Neural cell (in vitro differentiated cells): ENCODE data around the gene PPP1R9B. TPM values are rescaled to one million over a fixed set of nuclear protein-coding genes. Genes with fewer than 3 reads are reported as not detected.

Experiments
- H2AFZ ChIP-seq: fragments of 200-600, 300-800 bp; sonication (generic), shearing (Covaris generic); 2 replicates; pipeline ENCODE4 v1.6.0; 2014; ENCODE audit warnings: low read depth, mild to moderate bottlenecking, antibody characterized with exemption, low read length, moderate library complexity
- H3F3A ChIP-seq: fragments of 200-600 bp; shearing (Covaris generic); 2 replicates; pipeline ENCODE4 v1.6.1; 2016; ENCODE audit warnings: mild to moderate bottlenecking, moderate library complexity, mixed read lengths, antibody characterized with exemption, low read length; ENCODE audit not compliant: insufficient read depth, poor library complexity, severe bottlenecking
- H3K27ac ChIP-seq: fragments of 200-600, 300-800 bp; sonication (generic), shearing (Covaris generic); 2 replicates; pipeline ENCODE4 v1.5.1; 2014; ENCODE audit warnings: mild to moderate bottlenecking, low read length, moderate library complexity
- H3K27me3 ChIP-seq: fragments of 300-800, 200-600 bp; sonication (generic), shearing (Covaris generic); 2 replicates; pipeline ENCODE4 v1.6.0; 2014; ENCODE audit warnings: mild to moderate bottlenecking, low read depth, low read length, moderate library complexity; ENCODE audit not compliant: insufficient read depth
- H3K36me3 ChIP-seq: fragments of 300-800, 200-600 bp; sonication (generic), shearing (Covaris generic); 2 replicates; pipeline ENCODE4 v1.5.1; 2014; ENCODE audit warnings: mild to moderate bottlenecking, antibody characterized with exemption, low read length, moderate library complexity; ENCODE audit not compliant: insufficient read depth
- H3K4me2 ChIP-seq: fragments of 300-800, 200-600 bp; sonication (generic), shearing (Covaris generic); 2 replicates; pipeline ENCODE4 v1.6.0; 2014; ENCODE audit warnings: mild to moderate bottlenecking, low read length
- H3K4me3 ChIP-seq: fragments of 300-800, 200-600 bp; sonication (generic), shearing (Covaris generic); 2 replicates; pipeline ENCODE4 v1.5.1; 2014; ENCODE audit warnings: mild to moderate bottlenecking, low read length, moderate library complexity
- H3K79me2 ChIP-seq: fragments of 200-600 bp; shearing (Covaris generic); replicated peaks from 2 replicates; pipeline ENCODE4 v1.6.0; 2014; ENCODE audit warnings: mild to moderate bottlenecking, low read length, moderate library complexity; ENCODE audit not compliant: insufficient read depth
- H3K9ac ChIP-seq: fragments of 300-800, 200-600 bp; sonication (generic), shearing (Covaris generic); 2 replicates; pipeline ENCODE4 v1.6.1; 2016; ENCODE audit warnings: mild to moderate bottlenecking, low read length, mixed read lengths
- H3K9me2 ChIP-seq: fragments of 200-600 bp; shearing (Covaris generic); 2 replicates; pipeline ENCODE4 v1.6.1; 2016; ENCODE audit warnings: mild to moderate bottlenecking, low read length, mixed read lengths; ENCODE audit not compliant: insufficient read depth
- H3K9me3 ChIP-seq: fragments of 200-600, 300-800 bp; sonication (generic), shearing (Covaris generic); 2 replicates; pipeline ENCODE4 v1.6.1; 2016; ENCODE audit warnings: mild to moderate bottlenecking, mixed run types, low read length, moderate library complexity, mixed read lengths
- H4K20me1 ChIP-seq: fragments of 200-600 bp; shearing (Covaris generic); 2 replicates; pipeline ENCODE4 v1.6.1; 2016; ENCODE audit warnings: mild to moderate bottlenecking, mixed run types; ENCODE audit not compliant: insufficient read depth
- EP300 ChIP-seq: fragments of 450-650 bp; conservative IDR thresholded peaks from 2 replicates; pipeline ENCODE4 v1.6.1; 2014; ENCODE audit warnings: antibody characterized with exemption, mild to moderate bottlenecking, moderate library complexity; ENCODE audit not compliant: poor library complexity, severe bottlenecking
- EZH2 ChIP-seq: fragments of 200-600, 300-800 bp; shearing (Covaris generic), sonication (generic); IDR thresholded peaks from 2 replicates; pipeline ENCODE4 v1.6.1; 2014; ENCODE audit warnings: antibody characterized with exemption, low read length, borderline replicate concordance, mild to moderate bottlenecking; ENCODE audit not compliant: insufficient read depth, poor library complexity, severe bottlenecking
- MXI1 ChIP-seq: fragments of 450-650 bp; conservative IDR thresholded peaks from 2 replicates; pipeline ENCODE4 v1.6.1; 2014; ENCODE audit warnings: antibody characterized with exemption, mild to moderate bottlenecking; ENCODE audit not compliant: poor library complexity, severe bottlenecking
- POLR2AphosphoS5 ChIP-seq: IDR thresholded peaks from 2 replicates; pipeline ENCODE4 v1.6.1; 2012
- RAD21 ChIP-seq: fragments of 450-650 bp; conservative IDR thresholded peaks from 2 replicates; pipeline ENCODE4 v1.6.1; 2014; ENCODE audit warnings: antibody characterized with exemption, mild to moderate bottlenecking, moderate library complexity
- SMC3 ChIP-seq: fragments of 450-650 bp; conservative IDR thresholded peaks from 2 replicates; pipeline ENCODE4 v1.6.1; 2014; ENCODE audit warnings: antibody characterized with exemption, mild to moderate bottlenecking, moderate library complexity; ENCODE audit not compliant: poor library complexity
- TAF1 ChIP-seq: IDR thresholded peaks from 2 replicates; pipeline ENCODE4 v1.6.1; 2012; ENCODE audit warnings: low read depth
- polyA plus RNA-seq: library from polyadenylated mRNA; depleted of rRNA; stranded (reverse); fragments of >200 nt; gene quantifications from 2 replicates; pipeline ENCODE4 v1.2.3, GENCODE V29; 2014
- TF ChIP-seq, protein P1 (sequence below): fragments of 450-650 bp; IDR thresholded peaks from 2 replicates; pipeline ENCODE4 v1.5.1; 2014; ENCODE audit warnings: antibody characterized with exemption, mild to moderate bottlenecking, moderate library complexity; ENCODE audit not compliant: poor library complexity, severe bottlenecking
- TF ChIP-seq, protein P2 (sequence below): IDR thresholded peaks from 2 replicates; pipeline ENCODE4 v1.6.1; 2012; ENCODE audit warnings: borderline replicate concordance

Gene PPP1R9B
- polyA plus RNA-seq, 1 donor from 2014 or later: 29.2 TPM

DNA sequence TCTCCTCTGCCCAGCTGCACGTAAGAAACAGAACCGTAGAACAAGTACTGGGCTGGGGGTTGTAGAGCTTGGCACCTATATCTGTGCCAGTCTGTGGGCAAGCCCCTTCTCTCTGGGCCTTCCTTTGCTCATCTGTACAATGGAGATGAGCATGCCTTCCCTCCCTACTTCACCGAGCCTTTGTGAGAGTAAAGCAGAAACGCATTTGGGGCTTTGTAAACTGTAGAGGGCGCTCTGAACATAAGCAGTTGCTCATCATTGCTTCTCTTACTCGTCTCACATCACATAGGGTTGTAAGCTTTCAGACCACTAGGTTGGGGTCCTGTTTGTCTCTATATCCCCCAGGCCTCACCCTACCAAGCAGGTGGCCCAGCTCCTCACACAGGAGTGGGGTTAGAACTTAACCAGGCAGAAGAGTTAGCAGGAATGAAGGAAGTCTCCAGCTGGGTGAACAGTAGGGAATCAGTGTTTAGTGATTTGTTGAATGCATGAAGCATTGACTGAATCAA lies 35.6 kb downstream of the PPP1R9B start:
- Histone ChIP-seq H3F3A (no peaks in the 10 kb centered on the region), H3K4me2 (no peak overlapping the region), H3K4me3 (no peak overlapping the region), H3K36me3 (no peaks in the 10 kb centered on the region), H3K27me3 (no peaks in the 10 kb centered on the region), H3K9me2 (no peaks in the 10 kb centered on the region), H4K20me1 (no peaks in the 10 kb centered on the region), H3K9me3 (no peaks in the 10 kb centered on the region), H2AFZ (no peak overlapping the region), H3K79me2 (no peaks in the 10 kb centered on the region), H3K27ac (no peak overlapping the region), H3K9ac (no peak overlapping the region)
- TF ChIP-seq RAD21 (peak; percentile 58), EP300 (no peak), SMC3 (peak; percentile 52), MXI1 (no peak)
- TF ChIP-seq, protein P1, sequence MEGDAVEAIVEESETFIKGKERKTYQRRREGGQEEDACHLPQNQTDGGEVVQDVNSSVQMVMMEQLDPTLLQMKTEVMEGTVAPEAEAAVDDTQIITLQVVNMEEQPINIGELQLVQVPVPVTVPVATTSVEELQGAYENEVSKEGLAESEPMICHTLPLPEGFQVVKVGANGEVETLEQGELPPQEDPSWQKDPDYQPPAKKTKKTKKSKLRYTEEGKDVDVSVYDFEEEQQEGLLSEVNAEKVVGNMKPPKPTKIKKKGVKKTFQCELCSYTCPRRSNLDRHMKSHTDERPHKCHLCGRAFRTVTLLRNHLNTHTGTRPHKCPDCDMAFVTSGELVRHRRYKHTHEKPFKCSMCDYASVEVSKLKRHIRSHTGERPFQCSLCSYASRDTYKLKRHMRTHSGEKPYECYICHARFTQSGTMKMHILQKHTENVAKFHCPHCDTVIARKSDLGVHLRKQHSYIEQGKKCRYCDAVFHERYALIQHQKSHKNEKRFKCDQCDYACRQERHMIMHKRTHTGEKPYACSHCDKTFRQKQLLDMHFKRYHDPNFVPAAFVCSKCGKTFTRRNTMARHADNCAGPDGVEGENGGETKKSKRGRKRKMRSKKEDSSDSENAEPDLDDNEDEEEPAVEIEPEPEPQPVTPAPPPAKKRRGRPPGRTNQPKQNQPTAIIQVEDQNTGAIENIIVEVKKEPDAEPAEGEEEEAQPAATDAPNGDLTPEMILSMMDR: peak; percentile 73

DNA sequence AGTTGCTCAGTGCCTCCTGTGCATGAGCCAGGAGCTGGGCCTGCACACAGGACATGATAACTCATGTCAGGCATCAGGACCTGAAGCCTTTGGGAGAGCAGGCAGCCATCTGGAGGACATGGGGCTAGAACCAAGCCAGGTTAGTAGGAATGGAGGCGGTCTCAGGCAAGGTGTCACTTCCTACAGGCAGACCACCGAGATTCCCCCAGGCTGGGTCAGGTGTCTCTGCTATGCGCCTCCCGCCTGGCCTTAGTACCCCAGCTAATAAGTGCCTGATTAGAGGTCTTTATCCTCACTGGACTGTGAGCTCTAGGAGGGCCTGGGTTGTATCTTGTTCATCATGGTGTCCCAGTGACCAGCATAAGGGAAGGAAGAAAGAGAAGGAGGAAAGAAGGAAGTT lies 36.1 kb downstream of the PPP1R9B start:
- H3K27ac ChIP-seq: no peak overlapping the region
- TF ChIP-seq EP300 (no peak), TAF1 (no peak), EZH2 (no peak), POLR2AphosphoS5 (no peak), MXI1 (no peak), SMC3 (no peak)
- TF ChIP-seq, protein P2, sequence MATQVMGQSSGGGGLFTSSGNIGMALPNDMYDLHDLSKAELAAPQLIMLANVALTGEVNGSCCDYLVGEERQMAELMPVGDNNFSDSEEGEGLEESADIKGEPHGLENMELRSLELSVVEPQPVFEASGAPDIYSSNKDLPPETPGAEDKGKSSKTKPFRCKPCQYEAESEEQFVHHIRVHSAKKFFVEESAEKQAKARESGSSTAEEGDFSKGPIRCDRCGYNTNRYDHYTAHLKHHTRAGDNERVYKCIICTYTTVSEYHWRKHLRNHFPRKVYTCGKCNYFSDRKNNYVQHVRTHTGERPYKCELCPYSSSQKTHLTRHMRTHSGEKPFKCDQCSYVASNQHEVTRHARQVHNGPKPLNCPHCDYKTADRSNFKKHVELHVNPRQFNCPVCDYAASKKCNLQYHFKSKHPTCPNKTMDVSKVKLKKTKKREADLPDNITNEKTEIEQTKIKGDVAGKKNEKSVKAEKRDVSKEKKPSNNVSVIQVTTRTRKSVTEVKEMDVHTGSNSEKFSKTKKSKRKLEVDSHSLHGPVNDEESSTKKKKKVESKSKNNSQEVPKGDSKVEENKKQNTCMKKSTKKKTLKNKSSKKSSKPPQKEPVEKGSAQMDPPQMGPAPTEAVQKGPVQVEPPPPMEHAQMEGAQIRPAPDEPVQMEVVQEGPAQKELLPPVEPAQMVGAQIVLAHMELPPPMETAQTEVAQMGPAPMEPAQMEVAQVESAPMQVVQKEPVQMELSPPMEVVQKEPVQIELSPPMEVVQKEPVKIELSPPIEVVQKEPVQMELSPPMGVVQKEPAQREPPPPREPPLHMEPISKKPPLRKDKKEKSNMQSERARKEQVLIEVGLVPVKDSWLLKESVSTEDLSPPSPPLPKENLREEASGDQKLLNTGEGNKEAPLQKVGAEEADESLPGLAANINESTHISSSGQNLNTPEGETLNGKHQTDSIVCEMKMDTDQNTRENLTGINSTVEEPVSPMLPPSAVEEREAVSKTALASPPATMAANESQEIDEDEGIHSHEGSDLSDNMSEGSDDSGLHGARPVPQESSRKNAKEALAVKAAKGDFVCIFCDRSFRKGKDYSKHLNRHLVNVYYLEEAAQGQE: no peak
- TF ChIP-seq, protein P1: no peak
- H3K9ac ChIP-seq: no peak overlapping the region
- H4K20me1 ChIP-seq: no peaks in the 10 kb centered on the region
- no peak overlapping the region for H3K4me2 ChIP-seq
- H3K9me2 ChIP-seq: no peaks in the 10 kb centered on the region
- no peaks in the 10 kb centered on the region for H3F3A ChIP-seq
- no peaks in the 10 kb centered on the region for H3K27me3 ChIP-seq
- H3K4me3 ChIP-seq: no peak overlapping the region
- no peaks in the 10 kb centered on the region for H3K9me3 ChIP-seq
- H2AFZ ChIP-seq: no peak overlapping the region
- no peaks in the 10 kb centered on the region for H3K79me2 ChIP-seq
- peaks cover 4% of the 10 kb centered on the region for H3K36me3 ChIP-seq
